Omental fat pad (tissue), 4 donors: ENCODE data around the gene ZNF277. TPM values are rescaled to one million over a fixed set of nuclear protein-coding genes. Genes with fewer than 3 reads are reported as not detected.

ENCODE experiments used
- ATAC-seq: fragments of 150-250 bp; one replicate; pipeline ENCODE4 v1.9.1; 2016; ENCODE audit warnings: mild to moderate bottlenecking, moderate library complexity; ENCODE audit not compliant: low FRiP score
- DNase-seq: peaks from one replicate; pipeline ENCODE4 v3.0.0-alpha.2; 2019; ENCODE audit warnings: low spot score
- total RNA-seq, 4 donors: library from RNA; depleted of rRNA; stranded (reverse); fragments of >200 nt; gene quantifications; one replicate each; pipeline ENCODE4 v1.1.0, GENCODE V29; 2016
- TF ChIP-seq, protein P1 (sequence below), 3 donors: fragments of 450-650 bp; IDR thresholded peaks; one replicate each; pipeline ENCODE4 v1.5.1; 2016 to 2017; ENCODE audit warnings: antibody characterized with exemption in 3 of 3, mild to moderate bottlenecking in 3 of 3, moderate library complexity in 2 of 3

ZNF277 gene
- total RNA-seq, 4 donors from 2014 or later: 15.9 to 24.9 (median 19.3) TPM

DNA sequence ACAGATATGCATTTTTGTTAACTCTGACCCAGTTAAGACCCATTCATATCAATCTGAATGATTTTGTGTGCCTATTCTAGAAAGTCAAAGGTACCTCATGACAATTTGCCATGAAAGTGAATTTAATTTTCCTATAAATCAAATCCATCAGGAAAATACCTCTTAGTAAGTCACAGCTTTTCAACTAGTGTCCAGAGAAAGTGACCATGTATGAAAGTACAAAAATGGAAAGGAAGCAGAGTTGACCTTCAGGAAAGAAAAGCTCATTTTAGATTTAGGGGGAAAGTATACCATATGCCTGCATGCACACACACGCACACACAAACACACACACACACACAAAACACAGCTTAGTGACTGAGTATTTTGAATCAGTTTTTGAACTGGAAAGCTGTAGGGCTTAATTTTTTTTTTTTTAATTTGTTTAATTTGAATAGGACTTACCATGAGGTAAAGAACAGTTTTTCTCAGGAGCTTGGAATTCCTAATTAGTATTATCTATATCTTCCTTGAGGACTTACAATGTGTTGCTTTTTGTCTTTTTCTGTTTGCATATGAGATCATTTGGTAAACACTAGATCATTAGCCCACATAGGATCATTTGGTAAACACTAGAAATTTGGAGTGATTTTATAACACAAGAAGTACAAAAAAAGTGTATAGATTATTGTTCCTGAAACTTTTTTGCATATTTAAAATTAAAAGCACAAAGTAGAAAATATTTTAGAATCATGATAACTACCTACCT is 61.6 kb downstream of the ZNF277 start:
- TF ChIP-seq, protein P1, sequence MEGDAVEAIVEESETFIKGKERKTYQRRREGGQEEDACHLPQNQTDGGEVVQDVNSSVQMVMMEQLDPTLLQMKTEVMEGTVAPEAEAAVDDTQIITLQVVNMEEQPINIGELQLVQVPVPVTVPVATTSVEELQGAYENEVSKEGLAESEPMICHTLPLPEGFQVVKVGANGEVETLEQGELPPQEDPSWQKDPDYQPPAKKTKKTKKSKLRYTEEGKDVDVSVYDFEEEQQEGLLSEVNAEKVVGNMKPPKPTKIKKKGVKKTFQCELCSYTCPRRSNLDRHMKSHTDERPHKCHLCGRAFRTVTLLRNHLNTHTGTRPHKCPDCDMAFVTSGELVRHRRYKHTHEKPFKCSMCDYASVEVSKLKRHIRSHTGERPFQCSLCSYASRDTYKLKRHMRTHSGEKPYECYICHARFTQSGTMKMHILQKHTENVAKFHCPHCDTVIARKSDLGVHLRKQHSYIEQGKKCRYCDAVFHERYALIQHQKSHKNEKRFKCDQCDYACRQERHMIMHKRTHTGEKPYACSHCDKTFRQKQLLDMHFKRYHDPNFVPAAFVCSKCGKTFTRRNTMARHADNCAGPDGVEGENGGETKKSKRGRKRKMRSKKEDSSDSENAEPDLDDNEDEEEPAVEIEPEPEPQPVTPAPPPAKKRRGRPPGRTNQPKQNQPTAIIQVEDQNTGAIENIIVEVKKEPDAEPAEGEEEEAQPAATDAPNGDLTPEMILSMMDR (IDR thresholded peaks at IDR 0.05): no peak
- ATAC-seq (no peak), DNase-seq (no peak)

DNA sequence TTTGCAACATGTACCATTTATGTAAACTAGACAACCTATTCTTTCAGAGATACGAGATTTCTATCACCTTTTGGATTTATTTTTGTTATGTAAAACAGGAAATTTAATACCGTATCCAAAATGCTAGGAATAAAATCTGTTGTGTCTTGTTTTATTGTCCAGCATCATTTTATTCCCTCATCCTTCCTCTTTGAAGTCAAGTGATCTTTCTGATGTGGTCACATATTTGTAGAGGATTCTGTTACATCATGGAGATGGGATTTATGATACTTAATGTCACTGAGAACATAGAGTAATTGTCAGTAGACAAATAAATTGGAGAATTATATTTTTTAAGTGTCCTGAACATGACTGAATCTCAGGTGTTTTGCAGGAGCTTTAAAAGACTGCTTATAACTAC is 64.7 kb downstream of the ZNF277 start:
- DNase-seq: no peak
- TF ChIP-seq, protein P1 (IDR thresholded peaks at IDR 0.05): no peak
- no peak for ATAC-seq

DNA sequence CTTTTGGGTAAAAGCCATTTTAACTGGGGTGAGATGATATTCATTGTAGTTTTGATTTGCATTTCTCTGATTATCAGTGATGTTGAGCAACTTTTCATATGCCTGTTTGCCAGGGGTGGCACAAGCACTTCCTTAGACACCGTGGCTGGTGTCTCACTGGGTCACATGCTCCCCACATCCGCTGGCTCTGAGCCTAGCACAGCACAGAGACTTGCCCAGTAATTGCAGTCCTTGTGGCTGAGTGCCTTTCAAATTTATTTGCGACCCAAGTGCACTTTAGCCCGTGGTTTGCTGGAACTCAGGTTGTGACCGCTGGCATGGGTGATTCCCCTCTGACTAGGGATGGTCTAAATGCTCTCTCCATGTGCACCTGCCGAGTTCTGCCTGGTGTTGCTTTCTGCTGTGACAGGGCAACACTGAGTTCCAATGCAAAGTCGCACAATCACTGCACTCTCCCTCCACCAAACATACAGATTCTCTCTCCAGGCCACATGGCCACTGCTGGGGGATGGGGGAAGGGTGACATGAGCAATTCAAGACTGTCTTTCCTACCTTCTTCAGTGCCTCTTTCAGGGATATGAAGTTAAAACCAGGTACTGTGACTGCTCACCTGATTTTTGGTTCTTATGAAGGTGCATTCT is 66.5 kb downstream of the ZNF277 start:
- ATAC-seq (no peak), DNase-seq (no peak)
- TF ChIP-seq, protein P1 (IDR thresholded peaks at IDR 0.05): no peak

DNA sequence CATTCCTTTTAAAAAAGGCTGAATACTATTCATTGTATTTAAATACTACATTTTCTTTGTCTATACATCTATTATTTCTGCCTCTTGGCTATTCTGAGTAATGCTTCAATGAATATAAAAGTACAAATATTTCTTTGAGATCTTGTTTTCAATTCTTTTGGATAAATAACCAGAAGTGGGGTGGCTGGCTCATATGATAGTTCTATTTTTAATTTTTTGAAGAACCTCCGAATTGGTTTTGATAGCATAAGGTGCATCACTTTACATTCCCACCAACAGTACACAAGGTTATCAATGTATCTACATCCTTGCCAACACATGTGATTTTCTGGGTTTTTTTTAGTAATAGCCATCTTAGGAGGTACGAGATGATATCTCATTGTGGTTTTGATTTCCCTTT is 72.5 kb downstream of the ZNF277 start:
- DNase-seq (no peak), ATAC-seq (no peak)
- TF ChIP-seq, protein P1 (IDR thresholded peaks at IDR 0.05): no peak

DNA sequence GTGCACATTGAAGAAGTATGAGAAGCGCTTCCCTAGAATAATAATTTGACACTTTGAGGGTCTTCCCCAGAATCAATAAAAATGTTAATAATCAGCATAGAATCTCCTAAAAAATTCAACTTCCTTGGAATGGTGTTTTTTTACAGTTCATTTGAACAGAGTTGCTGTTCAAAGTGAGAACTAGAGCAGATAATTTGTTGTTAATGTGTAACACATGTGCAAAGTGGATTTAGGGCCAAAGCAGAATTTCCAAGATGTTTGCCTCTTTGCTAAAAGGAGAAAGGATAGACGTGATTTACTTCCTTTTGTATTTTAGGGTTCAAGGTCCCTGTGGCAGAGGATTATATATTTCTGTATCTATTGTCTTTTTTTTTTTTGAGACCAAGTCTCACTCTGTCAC is 73.8 kb downstream of the ZNF277 start:
- TF ChIP-seq, protein P1 (IDR thresholded peaks at IDR 0.05): no peak
- DNase-seq: no peak
- no peak for ATAC-seq

DNA sequence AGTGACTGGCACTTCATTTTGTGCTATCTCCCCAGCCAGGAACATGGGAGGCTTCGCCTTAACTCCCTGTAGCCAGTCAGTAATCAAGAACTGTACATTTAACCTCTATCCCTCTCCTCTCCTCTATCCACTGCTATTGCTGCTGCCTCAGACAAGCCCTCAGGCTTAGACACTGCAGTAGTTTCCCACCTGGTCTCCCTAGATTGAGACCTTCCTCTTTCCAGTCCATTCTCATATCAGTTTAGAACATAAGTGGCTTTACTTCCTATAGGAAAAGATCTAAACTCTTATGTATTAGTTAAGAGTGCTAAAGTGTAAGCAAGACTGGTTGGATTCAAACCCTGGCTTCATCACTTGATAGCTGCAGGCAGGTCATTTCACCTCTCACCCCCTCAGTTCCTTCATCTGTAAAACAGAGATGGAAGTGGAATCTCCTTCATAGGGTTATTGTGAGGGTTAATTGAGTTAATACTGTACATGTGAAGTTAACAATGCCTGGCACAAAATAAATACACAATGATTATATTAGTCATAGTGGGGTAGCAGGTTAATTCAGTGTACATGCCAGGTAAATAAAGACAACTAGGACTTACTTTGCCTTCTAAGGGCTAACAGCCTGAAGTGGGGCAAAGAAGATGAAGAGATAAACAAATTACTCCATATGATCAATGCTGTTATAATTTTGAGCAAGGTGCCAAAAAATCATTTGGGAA is 76.1 kb downstream of the ZNF277 start:
- TF ChIP-seq, protein P1 (IDR thresholded peaks at IDR 0.05): no peak
- no peak for DNase-seq
- no peak for ATAC-seq
